BJ (cell line): ENCODE measurements around the gene HNRNPU. TPM values are rescaled to one million over a fixed set of nuclear protein-coding genes. Genes with fewer than 3 reads are reported as not detected.

Source experiments
- CTCF ChIA-PET: fragments of 350-600 bp; formaldehyde crosslinking; extraction: SDS; loops from one replicate; lab custom pipeline; 2021; ENCODE audit warnings: antibody characterized with exemption, inconsistent platforms; lab: Yijun Ruan, JAX
- POLR2A ChIA-PET: fragments of 300-600 bp; sonication (Branson Sonifier 250); formaldehyde crosslinking; extraction: SDS; loops from one replicate; lab custom pipeline; 2021; ENCODE audit warnings: antibody characterized with exemption; lab: Charles Lee
- DNase-seq: peaks from one replicate; pipeline ENCODE4 v3.0.0-alpha.2; 2011; ENCODE audit warnings: low read depth
- H3K27me3 ChIP-seq: 2 replicates; pipeline ENCODE4 v1.6.0; 2011; ENCODE audit warnings: low read length; ENCODE audit not compliant: control insufficient read depth, insufficient read depth
- H3K36me3 ChIP-seq: 2 replicates; pipeline ENCODE4 v1.5.1; 2011; ENCODE audit warnings: low read length; ENCODE audit not compliant: control insufficient read depth, insufficient read depth
- H3K4me3 ChIP-seq: 2 replicates; pipeline ENCODE4 v1.5.1; 2011; ENCODE audit warnings: low read depth, mild to moderate bottlenecking, control low read depth, low read length
- polyA plus RNA-seq: library from polyadenylated mRNA; depleted of rRNA; stranded (reverse); fragments of >200 nt; gene quantifications from 2 replicates; pipeline ENCODE4 v1.2.3, GENCODE V29; 2011
- TF ChIP-seq, protein P1 (sequence below): IDR thresholded peaks from 2 replicates; pipeline ENCODE4 v1.5.1; 2011; ENCODE audit warnings: low read depth, mild to moderate bottlenecking, control low read depth, inconsistent platforms, low read length, moderate library complexity; ENCODE audit not compliant: insufficient read depth

HNRNPU gene
- polyA plus RNA-seq, 1 experiment = 72.8 TPM

DNA sequence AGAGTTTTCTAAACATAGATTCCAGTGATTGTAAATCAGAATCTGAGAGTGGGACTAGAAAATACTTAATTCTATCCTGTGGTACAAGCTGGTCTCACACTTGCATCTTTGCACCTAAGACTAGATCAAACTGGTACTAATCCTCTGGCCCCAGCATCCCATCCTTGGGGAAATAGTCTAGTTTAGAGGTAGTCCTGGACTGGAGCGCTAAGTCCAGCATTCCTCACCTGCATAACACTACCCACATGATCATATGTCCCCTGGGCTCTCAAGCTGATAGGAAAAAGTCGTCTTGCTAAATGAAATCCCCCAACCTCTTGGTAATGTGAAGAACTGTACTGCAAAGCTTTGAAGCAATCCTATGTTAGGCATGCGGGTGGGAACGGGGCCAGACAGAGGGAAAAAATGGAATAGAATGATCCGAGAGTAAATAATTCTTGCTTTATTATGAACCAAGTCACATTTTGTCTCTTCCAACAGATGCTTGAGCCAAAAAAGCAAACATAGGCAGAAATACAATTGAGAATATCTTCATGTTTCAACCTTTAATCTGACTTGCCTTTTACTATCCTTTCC, 24.0 kb downstream of the HNRNPU start:
- Histone ChIP-seq H3K36me3 (0 out of 2 replicates have a peak, but pooled peaks cover 3% of the 10 kb centered on the region), H3K27me3 (no peaks in the 10 kb centered on the region), H3K4me3 (no peak overlapping the region)
- no peak for DNase-seq
- ChIA-PET POLR2A (no interaction called here), CTCF (interaction anchor here (1.3 to 1.6 kb wide), 3 partner anchors 9 to 202 kb away, joined by 4 to 8 read pairs (median 5); no protein-coding TSS in a partner anchor)
- TF ChIP-seq, protein P1, sequence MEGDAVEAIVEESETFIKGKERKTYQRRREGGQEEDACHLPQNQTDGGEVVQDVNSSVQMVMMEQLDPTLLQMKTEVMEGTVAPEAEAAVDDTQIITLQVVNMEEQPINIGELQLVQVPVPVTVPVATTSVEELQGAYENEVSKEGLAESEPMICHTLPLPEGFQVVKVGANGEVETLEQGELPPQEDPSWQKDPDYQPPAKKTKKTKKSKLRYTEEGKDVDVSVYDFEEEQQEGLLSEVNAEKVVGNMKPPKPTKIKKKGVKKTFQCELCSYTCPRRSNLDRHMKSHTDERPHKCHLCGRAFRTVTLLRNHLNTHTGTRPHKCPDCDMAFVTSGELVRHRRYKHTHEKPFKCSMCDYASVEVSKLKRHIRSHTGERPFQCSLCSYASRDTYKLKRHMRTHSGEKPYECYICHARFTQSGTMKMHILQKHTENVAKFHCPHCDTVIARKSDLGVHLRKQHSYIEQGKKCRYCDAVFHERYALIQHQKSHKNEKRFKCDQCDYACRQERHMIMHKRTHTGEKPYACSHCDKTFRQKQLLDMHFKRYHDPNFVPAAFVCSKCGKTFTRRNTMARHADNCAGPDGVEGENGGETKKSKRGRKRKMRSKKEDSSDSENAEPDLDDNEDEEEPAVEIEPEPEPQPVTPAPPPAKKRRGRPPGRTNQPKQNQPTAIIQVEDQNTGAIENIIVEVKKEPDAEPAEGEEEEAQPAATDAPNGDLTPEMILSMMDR = no peak

DNA sequence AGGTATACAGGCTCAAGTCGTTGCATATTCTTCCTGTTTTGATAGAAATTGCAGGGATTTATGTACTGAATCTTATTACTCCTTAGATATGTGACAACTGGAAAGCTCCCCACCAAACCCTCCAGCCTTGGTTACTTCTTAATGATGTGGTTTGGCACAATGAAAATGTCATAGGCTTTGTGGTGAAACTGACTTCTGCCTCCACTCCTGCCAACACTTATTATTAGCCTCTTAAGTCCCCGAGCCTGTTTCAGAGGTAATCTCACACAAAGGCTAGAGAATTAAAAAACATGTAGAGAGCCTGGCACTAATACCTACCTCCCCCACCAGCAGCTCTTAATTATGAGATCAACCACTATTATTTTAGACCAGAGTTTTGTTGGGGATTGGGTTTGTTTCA, 24.7 kb downstream of the HNRNPU start:
- ChIA-PET POLR2A (no interaction called here), CTCF (interaction anchor here (1.5 to 1.6 kb wide), 2 partner anchors 22 to 203 kb away, joined by 4 to 8 read pairs; no protein-coding TSS in a partner anchor)
- Histone ChIP-seq H3K27me3 (no peaks in the 10 kb centered on the region), H3K4me3 (no peak overlapping the region), H3K36me3 (0 out of 2 replicates have a peak, but pooled peaks cover 3% of the 10 kb centered on the region)
- TF ChIP-seq, protein P1 = no peak
- no peak for DNase-seq

DNA sequence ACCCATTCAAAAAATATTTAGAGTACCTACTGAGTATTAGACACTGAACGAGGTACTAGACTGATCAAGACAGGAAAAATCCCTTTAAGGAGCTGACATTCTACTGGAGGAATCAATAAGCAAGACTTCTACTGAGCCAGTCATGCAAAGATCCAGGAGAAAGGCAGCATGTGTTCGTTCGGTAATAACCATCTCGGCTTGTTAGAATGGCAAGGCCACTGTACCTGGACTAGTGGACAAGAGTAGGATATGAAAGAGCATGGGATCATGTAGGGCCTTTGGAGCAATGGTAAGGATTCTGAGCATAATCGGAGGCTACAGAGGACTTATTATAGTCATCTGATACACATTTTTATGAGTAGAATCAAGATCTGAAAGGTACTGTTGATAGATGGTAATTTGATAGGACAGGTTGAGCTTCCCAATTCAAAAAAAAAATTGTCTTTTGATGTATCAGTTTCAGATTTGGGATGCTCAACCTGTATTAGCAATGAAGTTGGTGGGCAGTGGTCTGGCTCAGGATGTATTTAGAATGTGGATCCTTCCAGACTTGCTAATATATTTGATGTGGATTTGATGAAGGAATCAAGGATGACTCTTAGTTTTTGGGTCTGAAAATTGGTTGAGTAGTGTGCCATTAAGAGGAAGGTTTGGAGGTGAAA, 26.6 kb downstream of the HNRNPU start:
- H3K27me3 ChIP-seq = no peaks in the 10 kb centered on the region
- CTCF ChIA-PET = interaction anchor here (1.6 kb wide), 1 partner anchor 205 kb away, joined by 4 read pairs; no protein-coding TSS in a partner anchor
- 0 out of 2 replicates have a peak, but pooled peaks cover 3% of the 10 kb centered on the region for H3K36me3 ChIP-seq
- TF ChIP-seq, protein P1 = no peak
- POLR2A ChIA-PET = no interaction called here
- DNase-seq = no peak
- no peak overlapping the region for H3K4me3 ChIP-seq

DNA sequence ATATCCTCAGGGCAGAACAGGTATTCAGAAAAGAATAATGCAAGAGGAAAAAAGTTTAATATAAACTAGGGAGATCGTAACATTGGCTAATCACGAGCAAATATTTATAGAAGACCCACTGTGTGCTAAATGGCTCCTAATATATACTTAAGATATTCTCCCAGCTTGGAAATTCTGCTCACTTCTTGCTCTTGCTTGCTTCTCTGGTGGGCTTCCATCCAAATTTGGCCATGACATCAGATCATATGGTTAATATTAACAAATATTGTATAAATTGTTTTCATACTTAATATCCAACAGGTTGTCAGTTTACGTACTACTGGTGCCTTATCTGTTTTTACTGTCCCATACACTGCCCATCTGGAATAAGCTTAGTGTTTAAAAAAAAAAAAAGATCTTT, 27.8 kb downstream of the HNRNPU start:
- DNase-seq = no peak
- TF ChIP-seq, protein P1 = no peak
- Histone ChIP-seq H3K36me3 (0 out of 2 replicates have a peak, but pooled peaks cover 2% of the 10 kb centered on the region), H3K27me3 (no peaks in the 10 kb centered on the region), H3K4me3 (peak overlapping the region; percentile 81)
- CTCF ChIA-PET = interaction anchor here (1.2 to 1.6 kb wide), 3 partner anchors 183 to 206 kb away, joined by 3 to 4 read pairs (median 4); no protein-coding TSS in a partner anchor
- POLR2A ChIA-PET = interaction anchor here (0.5 kb wide), 1 partner anchor 211 kb away, joined by 6 read pairs; no protein-coding TSS in a partner anchor

DNA sequence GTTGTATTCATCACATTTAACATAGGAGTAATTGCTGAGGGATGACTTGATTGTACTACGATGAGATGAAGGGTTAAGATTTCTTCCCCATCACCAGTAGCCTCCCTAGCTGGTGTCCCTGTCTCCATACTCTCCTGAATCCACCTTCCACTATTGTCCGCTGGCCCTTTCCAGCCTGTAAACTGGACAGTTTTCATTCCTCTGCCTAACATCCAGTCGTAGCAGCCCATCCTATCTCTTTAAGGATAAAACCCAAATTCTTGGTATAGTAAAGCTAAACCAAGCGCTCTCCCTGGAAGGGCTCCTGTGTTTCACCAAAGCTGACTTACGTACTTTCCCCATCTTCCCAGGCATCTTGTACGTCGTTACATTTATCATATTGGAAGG, 28.2 kb downstream of the HNRNPU start:
- ChIA-PET CTCF (interaction anchor here (1.2 to 1.4 kb wide), 3 partner anchors 183 to 233 kb away, joined by 3 to 5 read pairs (median 4); no protein-coding TSS in a partner anchor), POLR2A (interaction anchor here (0.5 kb wide), 1 partner anchor 212 kb away, joined by 6 read pairs; no protein-coding TSS in a partner anchor)
- H3K4me3 ChIP-seq = peak overlapping the region; percentile 81
- no peak for DNase-seq
- no peaks in the 10 kb centered on the region for H3K27me3 ChIP-seq
- 0 out of 2 replicates have a peak, but pooled peaks cover 1% of the 10 kb centered on the region for H3K36me3 ChIP-seq
- TF ChIP-seq, protein P1 = no peak
